Thymus (tissue), 14 donors: ENCODE data around the gene CD209. TPM values are rescaled to one million over a fixed set of nuclear protein-coding genes. Genes with fewer than 3 reads are reported as not detected.
"Not testable (repeated sequence)": the region's sequence is repeated elsewhere in the genome, so short reads cannot be mapped to it uniquely, and the experiment has no call there.

ENCODE experiments used
- DNase-seq, 9 donors: peaks; one replicate each; pipeline ENCODE4 v3.0.0-alpha.2; 2013; ENCODE audit warnings: low spot score in 9 of 9, low read depth in 6 of 9, missing footprints in 1 of 9
- H3K27ac ChIP-seq, 2 donors: one replicate each; pipeline ENCODE4 v1.5.1; 2013; ENCODE audit warnings: control low read depth in 1 of 2, low read depth in 1 of 2, low read length in 1 of 2, mild to moderate bottlenecking in 1 of 2, moderate library complexity in 1 of 2
- H3K27me3 ChIP-seq, 2 donors: one replicate each; pipeline ENCODE4 v1.5.1; 2013; ENCODE audit warnings: low read length in 1 of 2; ENCODE audit not compliant: control insufficient read depth in 2 of 2, insufficient read depth in 1 of 2
- H3K36me3 ChIP-seq, 2 donors: one replicate each; pipeline ENCODE4 v1.5.1; 2013; ENCODE audit warnings: low read length in 1 of 2, mild to moderate bottlenecking in 1 of 2, moderate library complexity in 1 of 2; ENCODE audit not compliant: control insufficient read depth in 2 of 2, insufficient read depth in 2 of 2
- H3K4me1 ChIP-seq, 2 donors: one replicate each; pipeline ENCODE4 v1.5.1; 2013; ENCODE audit warnings: low read length in 2 of 2; ENCODE audit not compliant: control insufficient read depth in 2 of 2, insufficient read depth in 2 of 2
- H3K4me3 ChIP-seq, 2 donors: one replicate each; pipeline ENCODE4 v1.5.1; 2013; ENCODE audit warnings: low read length in 2 of 2, control low read depth in 1 of 2, mild to moderate bottlenecking in 1 of 2
- H3K9me3 ChIP-seq, 2 donors: one replicate each; pipeline ENCODE4 v1.5.1; 2013; ENCODE audit warnings: low read length in 1 of 2, mild to moderate bottlenecking in 1 of 2; ENCODE audit not compliant: control insufficient read depth in 2 of 2, insufficient read depth in 1 of 2
- WGBS: extraction: QIAGEN DNeasy Blood & Tissue Kit; methylation state at CpG from one replicate; pipeline ENCODE4 v1.1.7; 2013; 5-methylcytosine and 5-hydroxymethylcytosine counted together
- long read RNA-seq, 10 donors: transcript quantifications; one replicate each; lab custom pipeline, GENCODE V29; 2026
- polyA plus RNA-seq: library from polyadenylated mRNA; stranded (reverse); fragments of 200-250 nt; gene quantifications from one replicate; pipeline ENCODE4 v1.2.3, GENCODE V29; 2013
- total RNA-seq: library from RNA; stranded (reverse); fragments of 120-200 nt; gene quantifications from one replicate; pipeline ENCODE4 v1.2.4, GENCODE V29; 2013
- donor health status: healthy.

CD209 gene
- total RNA-seq (3.4 TPM), polyA plus RNA-seq (8.5 TPM)
- long read RNA-seq, donor 1, full-length matches to known transcripts = 1 of 1 reads
- long read RNA-seq, donor 1, partial matches to known transcripts = 0 of 1 reads
- long read RNA-seq, donor 1, other reads (novel, unspliced or antisense) = 0 of 1 reads
- long read RNA-seq, donor 2, full-length matches to known transcripts = 3 of 3 reads
- long read RNA-seq, donor 2, partial matches to known transcripts = 0 of 3 reads
- long read RNA-seq, donor 2, other reads (novel, unspliced or antisense) = 0 of 3 reads
- long read RNA-seq, donor 3 = 0 reads
- long read RNA-seq, donor 4 = 0 reads
- long read RNA-seq, donor 5, full-length matches to known transcripts = 1 of 1 reads
- long read RNA-seq, donor 5, partial matches to known transcripts = 0 of 1 reads
- long read RNA-seq, donor 5, other reads (novel, unspliced or antisense) = 0 of 1 reads
- long read RNA-seq, donor 6, full-length matches to known transcripts = 3 of 3 reads
- long read RNA-seq, donor 6, partial matches to known transcripts = 0 of 3 reads
- long read RNA-seq, donor 6, other reads (novel, unspliced or antisense) = 0 of 3 reads
- long read RNA-seq, donor 7, full-length matches to known transcripts = 1 of 1 reads
- long read RNA-seq, donor 7, partial matches to known transcripts = 0 of 1 reads
- long read RNA-seq, donor 7, other reads (novel, unspliced or antisense) = 0 of 1 reads
- long read RNA-seq, donor 8, full-length matches to known transcripts = 2 of 2 reads
- long read RNA-seq, donor 8, partial matches to known transcripts = 0 of 2 reads
- long read RNA-seq, donor 8, other reads (novel, unspliced or antisense) = 0 of 2 reads
- long read RNA-seq, donor 9, full-length matches to known transcripts = 3 of 3 reads
- long read RNA-seq, donor 9, partial matches to known transcripts = 0 of 3 reads
- long read RNA-seq, donor 9, other reads (novel, unspliced or antisense) = 0 of 3 reads
- long read RNA-seq, donor 10, full-length matches to known transcripts = 1 of 1 reads
- long read RNA-seq, donor 10, partial matches to known transcripts = 0 of 1 reads
- long read RNA-seq, donor 10, other reads (novel, unspliced or antisense) = 0 of 1 reads

GRCh38 chr19:7746903-7747884, at the start of gene CD209:
Gene CD209, minus strand, starts transcription at chr19:7747534. Its CDS starts 23 bp downstream, at chr19:7747511.
- H3K36me3 ChIP-seq = no peaks in the 10 kb centered on the region
- H3K4me1 ChIP-seq = no peaks in the 10 kb centered on the region
- no peak within 1 kb of the TSS for H3K4me3 ChIP-seq
- no peak for DNase-seq
- H3K27ac ChIP-seq = no peak within 1 kb of the TSS
- H3K9me3 ChIP-seq = no peaks in the 10 kb centered on the region
- WGBS = 79% methylated on average over 7 of the region's 7 CpGs
- peaks cover 0 to 2% of the 10 kb centered on the region in 2 donors for H3K27me3 ChIP-seq

GRCh38 chr19:7795555-7796161, 48.3 kb upstream of the CD209 start:
- Histone ChIP-seq H3K27me3 (peaks cover 4 to 34% of the 10 kb centered on the region in 2 donors), H3K9me3 (peaks cover 0 to 6% of the 10 kb centered on the region in 2 donors), H3K36me3 (no peaks in the 10 kb centered on the region), H3K27ac (no peak overlapping the region), H3K4me1 (peaks cover 0 to 5% of the 10 kb centered on the region in 2 donors), H3K4me3 (no peak overlapping the region)
- no peak for DNase-seq
- 84% methylated on average over 8 of the region's 8 CpGs for WGBS

- H3K4me1 ChIP-seq = peaks cover 0 to 6% of the 10 kb centered on the region in 2 donors
- peaks cover 11 to 36% of the 10 kb centered on the region in 2 donors for H3K27me3 ChIP-seq
- no peak overlapping the region for H3K4me3 ChIP-seq
- H3K36me3 ChIP-seq = no peaks in the 10 kb centered on the region
- DNase-seq = no peak
- 89% methylated on average over 3 of the region's 3 CpGs for WGBS
- H3K27ac ChIP-seq = no peak overlapping the region
- peaks cover 0 to 2% of the 10 kb centered on the region in 2 donors for H3K9me3 ChIP-seq
Measured at GRCh38 chr19:7793493-7793892, 46.2 kb upstream of the CD209 start.

- not testable (repeated sequence) for DNase-seq, H3K36me3 ChIP-seq, H3K4me1 ChIP-seq, H3K27ac ChIP-seq, H3K9me3 ChIP-seq, H3K4me3 ChIP-seq
- peaks cover 16 to 41% of the 10 kb centered on the region in 2 donors for H3K27me3 ChIP-seq
- WGBS = 89% methylated on average over 7 of the region's 7 CpGs
Measured at GRCh38 chr19:7792701-7793100, 45.4 kb upstream of the CD209 start.

- peaks cover 0 to 6% of the 10 kb centered on the region in 2 donors for H3K4me1 ChIP-seq
- no peak for DNase-seq
- no peak overlapping the region for H3K27ac ChIP-seq
- peaks cover 17 to 42% of the 10 kb centered on the region in 2 donors for H3K27me3 ChIP-seq
- H3K9me3 ChIP-seq = peaks cover 0 to 2% of the 10 kb centered on the region in 2 donors
- no peaks in the 10 kb centered on the region for H3K36me3 ChIP-seq
- H3K4me3 ChIP-seq = no peak overlapping the region
- WGBS = 75% methylated on average over 7 of the region's 7 CpGs
Measured at GRCh38 chr19:7792281-7792680, 44.9 kb upstream of the CD209 start.

- Histone ChIP-seq H3K27me3 (peaks cover 23 to 53% of the 10 kb centered on the region in 2 donors), H3K9me3 (peaks cover 0 to 2% of the 10 kb centered on the region in 2 donors), H3K27ac (no peak overlapping the region), H3K4me1 (peaks cover 0 to 6% of the 10 kb centered on the region in 2 donors), H3K4me3 (no peak overlapping the region), H3K36me3 (no peaks in the 10 kb centered on the region)
- 95% methylated on average over 14 of the region's 14 CpGs for WGBS
- no peak for DNase-seq
Measured at GRCh38 chr19:7790416-7790815, 43.1 kb upstream of the CD209 start.

- Histone ChIP-seq H3K9me3 (peaks cover 0 to 2% of the 10 kb centered on the region in 2 donors), H3K4me1 (peaks cover 0 to 6% of the 10 kb centered on the region in 2 donors), H3K27me3 (peaks cover 23 to 53% of the 10 kb centered on the region in 2 donors), H3K27ac (no peak overlapping the region), H3K4me3 (no peak overlapping the region), H3K36me3 (no peaks in the 10 kb centered on the region)
- peak in 5 of 9 donors; percentile 14 to 47 (median 28) for DNase-seq
- WGBS = 6% methylated on average over 31 of the region's 31 CpGs
Measured at GRCh38 chr19:7789447-7789846, 42.1 kb upstream of the CD209 start.

- no peak overlapping the region for H3K27ac ChIP-seq
- H3K4me1 ChIP-seq = peaks cover 0 to 6% of the 10 kb centered on the region in 2 donors
- peaks cover 0 to 2% of the 10 kb centered on the region in 2 donors for H3K9me3 ChIP-seq
- H3K4me3 ChIP-seq = no peak overlapping the region
- 4% methylated on average over 23 of the region's 23 CpGs for WGBS
- DNase-seq = no peak
- H3K36me3 ChIP-seq = no peaks in the 10 kb centered on the region
- peaks cover 23 to 55% of the 10 kb centered on the region in 2 donors for H3K27me3 ChIP-seq
Measured at GRCh38 chr19:7788933-7789323, 41.6 kb upstream of the CD209 start.
